Body of pancreas (tissue), 4 donors: ENCODE results near the gene FBXL5. TPM values are rescaled to one million over a fixed set of nuclear protein-coding genes. Genes with fewer than 3 reads are reported as not detected.

Source experiments
- ATAC-seq: fragments of 150-250 bp; one replicate; pipeline ENCODE4 v1.9.1; 2016
- DNase-seq, 4 donors: peaks; one replicate each; pipeline ENCODE4 v3.0.0-alpha.2; 2019
- H3K27ac ChIP-seq, 4 donors: fragments of 200-600 bp; sonication (generic); 1 replicate in 3 of 4; 2 replicates in 1 of 4; pipeline versions ENCODE4 v1.5.1 to v1.6.1; 2016 to 2019; ENCODE audit warnings: mild to moderate bottlenecking in 1 of 4, mixed read lengths in 1 of 4, moderate library complexity in 1 of 4
- H3K27me3 ChIP-seq, 2 donors: fragments of 200-600 bp; sonication (generic); one replicate each; pipeline ENCODE4 v1.6.0; 2016; ENCODE audit warnings: mild to moderate bottlenecking in 1 of 2
- H3K36me3 ChIP-seq, 2 donors: fragments of 200-600 bp; sonication (generic); replicated peaks in 1 of 2; 2 replicates each; pipeline ENCODE4 v1.5.1; 2016; ENCODE audit warnings: low read depth in 2 of 2; ENCODE audit not compliant: insufficient read depth in 1 of 2
- H3K4me1 ChIP-seq: fragments of 200-600 bp; sonication (generic); one replicate; pipeline ENCODE4 v1.6.0; 2016
- H3K4me3 ChIP-seq, 2 donors: fragments of 200-600 bp; sonication (generic); 1 replicate in 1 of 2; 2 replicates in 1 of 2; pipeline ENCODE4 v1.5.1; 2016 to 2019
- H3K9me3 ChIP-seq, 3 donors: fragments of 200-600 bp; sonication (generic); 1 replicate in 2 of 3; 2 replicates in 1 of 3; pipeline ENCODE4 v1.5.1; 2016
- POLR2A ChIP-seq, 3 donors: fragments of 450-650 bp; IDR thresholded peaks; one replicate each; pipeline ENCODE4 v1.6.1; 2016; ENCODE audit warnings: antibody characterized with exemption in 3 of 3, mild to moderate bottlenecking in 2 of 3
- WGBS, 2 donors: methylation state at CpG; one replicate each; pipeline ENCODE4 v1.1.5; 2017; 5-methylcytosine and 5-hydroxymethylcytosine counted together
- intact Hi-C: fragments of 100-400 bp; cut with DNase I; formaldehyde crosslinking; loops from one replicate; pipeline ENCODE4 v1.15.1; 2023
- total RNA-seq, 2 donors: library from RNA; depleted of rRNA; stranded (reverse); fragments of >200 nt; gene quantifications; one replicate each; pipeline ENCODE4 v1.1.0, GENCODE V29; 2016
- TF ChIP-seq, protein P1 (sequence below), 7 experiments: fragments of 450-650 bp in 4 of 7; fragments of 200-600 bp in 3 of 7; sonication (generic) in 3 of 7; IDR thresholded peaks; one replicate each; pipeline ENCODE4 v1.5.1; 2016 to 2019; ENCODE audit warnings: antibody characterized with exemption in 7 of 7

The FBXL5 gene
- total RNA-seq, 2 donors from 2014 or later: 52.4 to 56.0 TPM

- TF ChIP-seq POLR2A (IDR thresholded peaks at IDR 0.05): no peak
- TF ChIP-seq, protein P1, sequence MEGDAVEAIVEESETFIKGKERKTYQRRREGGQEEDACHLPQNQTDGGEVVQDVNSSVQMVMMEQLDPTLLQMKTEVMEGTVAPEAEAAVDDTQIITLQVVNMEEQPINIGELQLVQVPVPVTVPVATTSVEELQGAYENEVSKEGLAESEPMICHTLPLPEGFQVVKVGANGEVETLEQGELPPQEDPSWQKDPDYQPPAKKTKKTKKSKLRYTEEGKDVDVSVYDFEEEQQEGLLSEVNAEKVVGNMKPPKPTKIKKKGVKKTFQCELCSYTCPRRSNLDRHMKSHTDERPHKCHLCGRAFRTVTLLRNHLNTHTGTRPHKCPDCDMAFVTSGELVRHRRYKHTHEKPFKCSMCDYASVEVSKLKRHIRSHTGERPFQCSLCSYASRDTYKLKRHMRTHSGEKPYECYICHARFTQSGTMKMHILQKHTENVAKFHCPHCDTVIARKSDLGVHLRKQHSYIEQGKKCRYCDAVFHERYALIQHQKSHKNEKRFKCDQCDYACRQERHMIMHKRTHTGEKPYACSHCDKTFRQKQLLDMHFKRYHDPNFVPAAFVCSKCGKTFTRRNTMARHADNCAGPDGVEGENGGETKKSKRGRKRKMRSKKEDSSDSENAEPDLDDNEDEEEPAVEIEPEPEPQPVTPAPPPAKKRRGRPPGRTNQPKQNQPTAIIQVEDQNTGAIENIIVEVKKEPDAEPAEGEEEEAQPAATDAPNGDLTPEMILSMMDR (IDR thresholded peaks at IDR 0.05): no peak
- H3K4me3 ChIP-seq: no peak overlapping the region
Observed at GRCh38 chr4:15586066-15586465, 69.1 kb downstream of the FBXL5 start.

DNA sequence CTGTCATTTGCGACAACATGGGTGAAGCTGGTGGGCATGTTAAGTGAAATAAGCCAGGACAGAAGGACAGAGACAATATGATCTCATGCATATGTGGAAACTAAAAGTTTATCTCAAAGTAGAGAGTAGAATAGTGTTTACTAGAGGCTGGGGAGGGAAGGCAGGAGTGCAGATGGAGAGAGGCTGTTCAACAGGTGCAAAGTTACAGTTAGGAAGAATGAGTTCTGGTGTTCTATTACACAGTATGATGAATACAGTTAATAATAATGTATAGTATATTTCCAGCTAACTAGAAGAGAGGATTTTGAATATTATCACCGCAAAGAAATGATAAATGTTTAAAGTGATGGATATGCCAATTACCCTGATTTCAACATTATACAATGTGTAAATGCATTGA lies 69.8 kb downstream of the FBXL5 start:
- intact Hi-C loops: no loop called here
- WGBS, 2 donors: 89 to 96% methylated on average over 2 of the region's 2 CpGs
- no peaks in the 10 kb centered on the region for H3K4me1 ChIP-seq
- H3K9me3 ChIP-seq: no peaks in the 10 kb centered on the region
- H3K4me3 ChIP-seq: no peak overlapping the region
- no peak overlapping the region for H3K27ac ChIP-seq
- no peak for ATAC-seq
- TF ChIP-seq, protein P1 (IDR thresholded peaks at IDR 0.05): no peak
- TF ChIP-seq POLR2A (IDR thresholded peaks at IDR 0.05): no peak
- no peaks in the 10 kb centered on the region for H3K36me3 ChIP-seq
- no peaks in the 10 kb centered on the region for H3K27me3 ChIP-seq
- no peak for DNase-seq

More at GRCh38 chr4:15586066-15586465, 69.1 kb downstream of the FBXL5 start:
- no peak overlapping the region for H3K27ac ChIP-seq
- intact Hi-C loops: no loop called here
- H3K27me3 ChIP-seq: no peaks in the 10 kb centered on the region
- 74 to 92% methylated on average over 1 of the region's 1 CpG for WGBS, 2 donors
- no peaks in the 10 kb centered on the region for H3K9me3 ChIP-seq
- no peaks in the 10 kb centered on the region for H3K4me1 ChIP-seq
- ATAC-seq (no peak), DNase-seq (no peak)
- H3K36me3 ChIP-seq: no peaks in the 10 kb centered on the region

DNA sequence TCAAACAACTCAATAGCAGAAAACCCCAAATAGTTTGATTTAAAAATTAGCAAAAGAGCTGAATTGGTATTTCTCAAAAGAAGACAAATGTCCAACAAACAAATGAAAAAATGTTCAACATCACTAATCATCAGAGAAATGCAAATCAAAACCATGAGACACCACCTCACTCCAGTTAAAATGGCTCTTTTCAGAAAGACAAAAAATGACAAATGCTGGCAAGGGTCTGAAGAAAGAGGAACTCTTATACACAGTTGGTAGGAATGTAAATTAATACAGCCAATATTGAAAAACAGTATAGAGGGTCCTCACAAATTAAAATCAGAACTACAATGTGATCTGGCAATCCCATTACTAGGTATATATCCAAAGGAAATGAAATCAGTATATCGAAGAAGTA lies 70.4 kb downstream of the FBXL5 start:
- no peak for ATAC-seq
- Histone ChIP-seq H3K27ac (no peak overlapping the region), H3K4me3 (no peak overlapping the region), H3K36me3 (no peaks in the 10 kb centered on the region), H3K4me1 (no peaks in the 10 kb centered on the region), H3K9me3 (no peaks in the 10 kb centered on the region), H3K27me3 (no peaks in the 10 kb centered on the region)
- DNase-seq: no peak
- intact Hi-C loops: no loop called here
- TF ChIP-seq, protein P1 (IDR thresholded peaks at IDR 0.05): no peak
- TF ChIP-seq POLR2A (IDR thresholded peaks at IDR 0.05): no peak
- 83 to 100% methylated on average over 1 of the region's 1 CpG for WGBS, 2 donors

GRCh38 chr4:15577508-15577907 lies 77.6 kb downstream of the FBXL5 start:
- H3K27me3 ChIP-seq: no peaks in the 10 kb centered on the region
- no peak overlapping the region for H3K27ac ChIP-seq
- intact Hi-C loops: no loop called here
- no peaks in the 10 kb centered on the region for H3K9me3 ChIP-seq
- no peak for DNase-seq
- H3K4me1 ChIP-seq: no peaks in the 10 kb centered on the region
- ATAC-seq: no peak
- TF ChIP-seq, protein P1 (IDR thresholded peaks at IDR 0.05): no peak
- TF ChIP-seq POLR2A (IDR thresholded peaks at IDR 0.05): no peak
- H3K4me3 ChIP-seq: no peak overlapping the region
- H3K36me3 ChIP-seq: no peaks in the 10 kb centered on the region

- intact Hi-C loops: no loop called here
- Histone ChIP-seq H3K27me3 (no peaks in the 10 kb centered on the region), H3K36me3 (no peaks in the 10 kb centered on the region), H3K4me3 (no peak overlapping the region), H3K4me1 (no peaks in the 10 kb centered on the region), H3K27ac (no peak overlapping the region), H3K9me3 (no peaks in the 10 kb centered on the region)
- TF ChIP-seq, protein P1 (IDR thresholded peaks at IDR 0.05): no peak
- no peak for TF ChIP-seq POLR2A (IDR thresholded peaks at IDR 0.05)
- DNase-seq (no peak), ATAC-seq (no peak)
- WGBS, 2 donors: 81 to 86% methylated on average over 2 of the region's 2 CpGs
Observed at GRCh38 chr4:15575966-15576365, 79.2 kb downstream of the FBXL5 start.
